ENCODE measurements around the gene PRR5. TPM values are rescaled to one million over a fixed set of nuclear protein-coding genes. Genes with fewer than 3 reads are reported as not detected.

The PRR5 gene
- total and polyA plus RNA-seq, 2 of the 13 experiments (the other 11 are each of a cell fraction or from before 2014, with no cell fraction given): 11.6 to 27.5 TPM

- TF ChIP-seq TFAP4 (IDR thresholded peaks at IDR 0.05; ENCODE audit: borderline replicate concordance, low read depth): no peak
Measured at GRCh38 chr22:44761025-44761424, 59.0 kb downstream of the PRR5 start (continued).

DNA sequence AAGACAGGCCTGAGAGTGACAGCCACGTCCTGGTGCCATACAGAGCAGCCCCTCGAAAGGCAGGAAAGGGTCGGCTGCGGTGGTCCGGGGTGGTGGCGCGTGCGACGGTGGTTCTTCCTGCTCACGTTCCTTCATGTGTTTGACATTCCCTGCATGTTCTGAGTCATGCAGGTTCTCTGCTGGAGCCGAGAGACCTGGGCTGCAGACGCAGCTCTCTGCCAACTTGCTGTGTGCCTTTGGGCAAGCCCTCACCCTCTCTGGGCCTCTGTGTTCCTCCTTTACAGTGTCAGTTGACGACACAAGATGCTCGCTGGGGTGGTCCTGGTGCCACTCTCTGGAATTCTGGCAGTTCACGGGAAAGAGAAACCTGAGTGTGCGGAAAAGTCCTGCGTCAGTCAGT, 62.4 kb downstream of the PRR5 start:
- in situ Hi-C loops (cut with HindIII; ENCODE audit: extremely low pct_ligation_motif_present, low pct_unique_long_range_greater_than_20kb): no loop called here
- intact Hi-C loops (cut with micrococcal nuclease; ENCODE audit: unreplicated experiment): no loop called here
- ChIA-PET CTCF (ENCODE audit: low intra/inter-chr PET ratio, low total read pairs) (no interaction called here), POLR2A (no interaction called here)
- no peaks in the 10 kb centered on the region for H3K4me1 ChIP-seq (ENCODE audit: insufficient read depth, low read length)
- BruUV-seq (replicated peaks): no TSS peak
- H3K4me2 ChIP-seq (ENCODE audit: low read depth, low read length): no peak overlapping the region
- no peaks in the 10 kb centered on the region for H3K79me2 ChIP-seq (ENCODE audit: insufficient read depth, low read length)
- no peaks in the 10 kb centered on the region for H3K9me3 ChIP-seq (ENCODE audit: low read length)
- H3K4me3 ChIP-seq (replicated peaks in 1 of 3; ENCODE audit: insufficient read depth in 1 of 3, low read depth in 2 of 3, low read length in 3 of 3): no peak overlapping the region
- no peak overlapping the region for H3K27ac ChIP-seq (ENCODE audit: extremely low read length, insufficient read depth, low read length)
- FAIRE-seq: no peak
- DNase-seq (ENCODE audit: low spot score): no peak
- 47% methylated on average over 12 of the region's 17 CpGs for WGBS (ENCODE audit: low lambda C conversion rate)
- peaks cover 5 to 26% of the 10 kb centered on the region in 2 experiments; a peak in 3 of 5 replicates for H3K27me3 ChIP-seq (ENCODE audit: control insufficient read depth in 1 of 2, insufficient read depth in 2 of 2, low read length in 2 of 2)
- peak; percentile 95 for TF ChIP-seq ZNF768 (CRISPR knock-in tag; IDR thresholded peaks at IDR 0.05)
- TF ChIP-seq, protein P1, sequence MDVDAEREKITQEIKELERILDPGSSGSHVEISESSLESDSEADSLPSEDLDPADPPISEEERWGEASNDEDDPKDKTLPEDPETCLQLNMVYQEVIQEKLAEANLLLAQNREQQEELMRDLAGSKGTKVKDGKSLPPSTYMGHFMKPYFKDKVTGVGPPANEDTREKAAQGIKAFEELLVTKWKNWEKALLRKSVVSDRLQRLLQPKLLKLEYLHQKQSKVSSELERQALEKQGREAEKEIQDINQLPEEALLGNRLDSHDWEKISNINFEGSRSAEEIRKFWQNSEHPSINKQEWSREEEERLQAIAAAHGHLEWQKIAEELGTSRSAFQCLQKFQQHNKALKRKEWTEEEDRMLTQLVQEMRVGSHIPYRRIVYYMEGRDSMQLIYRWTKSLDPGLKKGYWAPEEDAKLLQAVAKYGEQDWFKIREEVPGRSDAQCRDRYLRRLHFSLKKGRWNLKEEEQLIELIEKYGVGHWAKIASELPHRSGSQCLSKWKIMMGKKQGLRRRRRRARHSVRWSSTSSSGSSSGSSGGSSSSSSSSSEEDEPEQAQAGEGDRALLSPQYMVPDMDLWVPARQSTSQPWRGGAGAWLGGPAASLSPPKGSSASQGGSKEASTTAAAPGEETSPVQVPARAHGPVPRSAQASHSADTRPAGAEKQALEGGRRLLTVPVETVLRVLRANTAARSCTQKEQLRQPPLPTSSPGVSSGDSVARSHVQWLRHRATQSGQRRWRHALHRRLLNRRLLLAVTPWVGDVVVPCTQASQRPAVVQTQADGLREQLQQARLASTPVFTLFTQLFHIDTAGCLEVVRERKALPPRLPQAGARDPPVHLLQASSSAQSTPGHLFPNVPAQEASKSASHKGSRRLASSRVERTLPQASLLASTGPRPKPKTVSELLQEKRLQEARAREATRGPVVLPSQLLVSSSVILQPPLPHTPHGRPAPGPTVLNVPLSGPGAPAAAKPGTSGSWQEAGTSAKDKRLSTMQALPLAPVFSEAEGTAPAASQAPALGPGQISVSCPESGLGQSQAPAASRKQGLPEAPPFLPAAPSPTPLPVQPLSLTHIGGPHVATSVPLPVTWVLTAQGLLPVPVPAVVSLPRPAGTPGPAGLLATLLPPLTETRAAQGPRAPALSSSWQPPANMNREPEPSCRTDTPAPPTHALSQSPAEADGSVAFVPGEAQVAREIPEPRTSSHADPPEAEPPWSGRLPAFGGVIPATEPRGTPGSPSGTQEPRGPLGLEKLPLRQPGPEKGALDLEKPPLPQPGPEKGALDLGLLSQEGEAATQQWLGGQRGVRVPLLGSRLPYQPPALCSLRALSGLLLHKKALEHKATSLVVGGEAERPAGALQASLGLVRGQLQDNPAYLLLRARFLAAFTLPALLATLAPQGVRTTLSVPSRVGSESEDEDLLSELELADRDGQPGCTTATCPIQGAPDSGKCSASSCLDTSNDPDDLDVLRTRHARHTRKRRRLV (CRISPR knock-in tag; IDR thresholded peaks at IDR 0.05): no peak
- H3K36me3 ChIP-seq (replicated peaks in 1 of 2; ENCODE audit: control insufficient read depth in 1 of 2, insufficient read depth in 2 of 2, low read length in 2 of 2): no peaks in the 10 kb centered on the region
- no peak for ATAC-seq
- H2AFZ ChIP-seq (ENCODE audit: low read length): no peak overlapping the region
- H4K20me1 ChIP-seq (ENCODE audit: insufficient read depth, low read length): no peaks in the 10 kb centered on the region
- no peak overlapping the region for H3K9ac ChIP-seq (ENCODE audit: insufficient read depth, low read depth, low read length)
